HL-60 (cell line): Measurements from ENCODE around the gene PSMD11.

Experiments used
- DNase-seq, 2 experiments: peaks; one replicate each; pipeline ENCODE4 v3.0.0-alpha.2; 2010 to 2020; ENCODE audit warnings: low read depth in 1 of 2, low spot score in 1 of 2
- H3K27ac ChIP-seq: fragments of 250-450 bp; sonication (Bioruptor Pico); replicated peaks from 2 replicates; pipeline ENCODE4 v1.5.1; 2020; ENCODE audit warnings: mild to moderate bottlenecking, moderate library complexity
- H3K27me3 ChIP-seq: fragments of 250-450 bp; sonication (Bioruptor Pico); 2 replicates; pipeline ENCODE4 v1.5.1; 2021; ENCODE audit warnings: mild to moderate bottlenecking, moderate library complexity; ENCODE audit not compliant: insufficient read depth, poor library complexity, severe bottlenecking
- H3K4me3 ChIP-seq: replicated peaks from 2 replicates; pipeline ENCODE4 v1.5.1; 2011; ENCODE audit warnings: mild to moderate bottlenecking, control low read depth, low read length; ENCODE audit not compliant: insufficient read depth
- GABPA ChIP-seq: IDR thresholded peaks from 2 replicates; pipeline ENCODE4 v1.6.1; 2012; ENCODE audit warnings: low read depth
- POLR2AphosphoS5 ChIP-seq: IDR thresholded peaks from 2 replicates; pipeline ENCODE4 v1.6.1; 2012; ENCODE audit warnings: low read depth
- REST ChIP-seq: IDR thresholded peaks from 2 replicates; pipeline ENCODE4 v1.6.1; 2012; ENCODE audit warnings: low read depth; ENCODE audit not compliant: insufficient replicate concordance
- SPI1 ChIP-seq: IDR thresholded peaks from 2 replicates; pipeline ENCODE4 v1.6.1; 2012; ENCODE audit warnings: low read depth, mild to moderate bottlenecking, borderline replicate concordance
- TF ChIP-seq, protein P1 (sequence below): IDR thresholded peaks from one replicate; pipeline ENCODE4 v1.5.1; 2011; ENCODE audit warnings: low read length, control low read depth, inconsistent platforms; ENCODE audit not compliant: insufficient read depth

PSMD11 gene

DNA sequence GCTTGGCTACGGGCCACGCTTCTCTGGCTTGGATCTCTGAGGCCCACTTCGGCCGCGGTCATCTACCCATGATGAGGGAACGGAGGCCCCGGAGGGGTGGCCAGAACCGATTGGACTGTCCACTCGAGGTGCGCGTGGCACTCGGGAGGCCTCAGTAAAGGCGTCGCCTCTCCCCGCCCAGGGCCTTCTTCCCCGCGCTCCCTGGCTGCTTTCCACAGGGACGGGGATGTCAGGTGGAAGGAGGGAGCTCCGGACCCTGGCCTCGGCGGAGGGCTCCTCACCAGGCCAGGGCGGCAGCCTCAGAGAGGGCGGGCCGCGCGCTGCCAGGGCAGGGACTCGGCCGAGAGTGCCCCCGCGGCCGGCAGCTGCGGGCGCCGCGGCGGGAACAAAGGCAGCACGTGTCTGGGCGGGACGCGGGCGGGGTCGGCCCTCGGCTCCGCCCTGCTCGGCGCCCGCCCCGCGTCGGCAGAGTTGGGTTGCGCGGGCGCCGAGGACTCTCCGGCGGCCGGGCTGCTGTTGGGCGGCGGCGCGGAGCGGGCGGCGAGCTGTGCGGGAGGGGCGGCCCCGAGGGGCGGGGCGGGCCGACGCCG, 41.9 kb downstream of the PSMD11 start:
- peak; percentile 47 to 54 for DNase-seq
- no peak overlapping the region for H3K27ac ChIP-seq
- H3K4me3 ChIP-seq, result peak overlapping the region; percentile 45
- no peaks in the 10 kb centered on the region for H3K27me3 ChIP-seq
- TF ChIP-seq, protein P1, sequence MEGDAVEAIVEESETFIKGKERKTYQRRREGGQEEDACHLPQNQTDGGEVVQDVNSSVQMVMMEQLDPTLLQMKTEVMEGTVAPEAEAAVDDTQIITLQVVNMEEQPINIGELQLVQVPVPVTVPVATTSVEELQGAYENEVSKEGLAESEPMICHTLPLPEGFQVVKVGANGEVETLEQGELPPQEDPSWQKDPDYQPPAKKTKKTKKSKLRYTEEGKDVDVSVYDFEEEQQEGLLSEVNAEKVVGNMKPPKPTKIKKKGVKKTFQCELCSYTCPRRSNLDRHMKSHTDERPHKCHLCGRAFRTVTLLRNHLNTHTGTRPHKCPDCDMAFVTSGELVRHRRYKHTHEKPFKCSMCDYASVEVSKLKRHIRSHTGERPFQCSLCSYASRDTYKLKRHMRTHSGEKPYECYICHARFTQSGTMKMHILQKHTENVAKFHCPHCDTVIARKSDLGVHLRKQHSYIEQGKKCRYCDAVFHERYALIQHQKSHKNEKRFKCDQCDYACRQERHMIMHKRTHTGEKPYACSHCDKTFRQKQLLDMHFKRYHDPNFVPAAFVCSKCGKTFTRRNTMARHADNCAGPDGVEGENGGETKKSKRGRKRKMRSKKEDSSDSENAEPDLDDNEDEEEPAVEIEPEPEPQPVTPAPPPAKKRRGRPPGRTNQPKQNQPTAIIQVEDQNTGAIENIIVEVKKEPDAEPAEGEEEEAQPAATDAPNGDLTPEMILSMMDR, result no peak
- TF ChIP-seq SPI1 (no peak), POLR2AphosphoS5 (no peak), REST (no peak), GABPA (no peak)

DNA sequence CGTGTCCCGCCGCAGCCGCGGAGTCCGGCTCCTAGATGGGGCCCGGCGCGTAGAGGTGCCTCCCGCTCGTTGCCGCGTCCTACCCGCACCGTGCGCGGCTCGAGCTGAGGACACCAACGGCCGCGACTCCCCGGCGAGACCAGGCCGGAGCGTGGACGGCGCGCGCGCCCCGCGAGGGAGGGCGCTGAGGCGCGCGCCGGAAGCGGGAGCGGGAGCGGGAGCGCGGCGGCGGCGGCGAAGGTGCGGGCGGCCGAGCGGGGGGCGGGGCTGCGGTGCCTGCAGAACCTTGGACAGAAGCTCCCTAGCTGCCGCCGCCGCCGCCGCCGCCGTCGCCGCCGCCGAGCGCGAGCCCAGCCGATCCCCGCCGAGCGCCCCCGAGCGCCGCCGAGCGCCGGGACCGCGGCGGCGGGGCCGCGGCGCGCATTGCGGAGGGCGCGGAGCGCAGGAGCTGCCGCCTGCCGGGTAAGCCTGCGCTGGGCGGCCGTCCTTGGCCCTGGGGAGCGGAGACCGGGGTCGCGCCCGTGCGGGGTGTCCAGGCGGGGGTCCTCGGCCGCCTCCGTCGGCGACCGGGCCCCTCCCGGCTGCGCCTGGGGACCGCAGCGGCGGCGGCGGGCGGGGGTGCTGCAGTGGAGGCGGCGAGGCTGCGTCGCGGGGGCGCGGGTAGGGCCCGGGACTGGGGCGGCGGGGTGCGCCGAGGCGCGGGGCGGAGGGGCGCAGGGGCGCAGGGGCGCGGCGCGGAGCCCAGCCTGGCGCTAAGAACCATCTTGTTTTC, 42.6 kb downstream of the PSMD11 start, which contains the start of gene CDK5R1:
TSS of gene CDK5R1 (plus strand) at position 293 of the 772 bp plus-strand sequence. CDS start 628 bp downstream, outside the sequence.
- peak; percentile 43 to 60 for DNase-seq
- no peaks in the 10 kb centered on the region for H3K27me3 ChIP-seq
- no peak within 1 kb of the TSS for H3K27ac ChIP-seq
- TF ChIP-seq SPI1 (no peak), REST (peak; percentile 88)
- H3K4me3 ChIP-seq, result peak within 1 kb of the TSS; percentile 45

DNA sequence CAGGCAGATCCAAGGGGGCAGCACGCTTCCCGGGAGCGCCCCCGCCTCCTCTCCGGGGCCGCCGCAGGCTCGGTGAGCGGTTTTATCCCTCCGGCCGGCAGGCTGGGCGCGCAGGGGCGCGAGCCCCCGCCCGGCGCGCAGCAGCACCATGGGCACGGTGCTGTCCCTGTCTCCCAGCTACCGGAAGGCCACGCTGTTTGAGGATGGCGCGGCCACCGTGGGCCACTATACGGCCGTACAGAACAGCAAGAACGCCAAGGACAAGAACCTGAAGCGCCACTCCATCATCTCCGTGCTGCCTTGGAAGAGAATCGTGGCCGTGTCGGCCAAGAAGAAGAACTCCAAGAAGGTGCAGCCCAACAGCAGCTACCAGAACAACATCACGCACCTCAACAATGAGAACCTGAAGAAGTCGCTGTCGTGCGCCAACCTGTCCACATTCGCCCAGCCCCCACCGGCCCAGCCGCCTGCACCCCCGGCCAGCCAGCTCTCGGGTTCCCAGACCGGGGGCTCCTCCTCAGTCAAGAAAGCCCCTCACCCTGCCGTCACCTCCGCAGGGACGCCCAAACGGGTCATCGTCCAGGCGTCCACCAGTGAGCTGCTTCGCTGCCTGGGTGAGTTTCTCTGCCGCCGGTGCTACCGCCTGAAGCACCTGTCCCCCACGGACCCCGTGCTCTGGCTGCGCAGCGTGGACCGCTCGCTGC, 43.3 kb downstream of the PSMD11 start:
- Histone ChIP-seq H3K27me3 (no peaks in the 10 kb centered on the region), H3K27ac (no peak overlapping the region), H3K4me3 (peak overlapping the region; percentile 27)
- DNase-seq, result no peak
- TF ChIP-seq GABPA (no peak), REST (no peak), POLR2AphosphoS5 (no peak), SPI1 (no peak)
- TF ChIP-seq, protein P1, result no peak
